ENCODE results near the gene OR12D3. TPM values are rescaled to one million over a fixed set of nuclear protein-coding genes. Genes with fewer than 3 reads are reported as not detected.

The OR12D3 gene
- total and polyA plus RNA-seq, 2 donors (not counting 3 experiments of a cell fraction or from before 2014, with no cell fraction given): not detected

- ChIA-PET POLR2A (no interaction called here), CTCF (no interaction called here)
- dilution Hi-C loops (cut with MboI; ENCODE audit: extremely low pct_ligation_motif_present, low sequenced_read_pairs): no loop called here
- BruUV-seq (replicated peaks): no TSS peak
- H3K36me3 ChIP-seq (ENCODE audit: control insufficient read depth in 2 of 2, extremely low read depth in 1 of 2, insufficient read depth in 2 of 2, low read length in 2 of 2): no peaks in the 10 kb centered on the region
- no peaks in the 10 kb centered on the region for H4K20me1 ChIP-seq (replicated peaks; ENCODE audit: control insufficient read depth, extremely low read depth, insufficient read depth, low read length)
- TF ChIP-seq JUN (IDR thresholded peaks at IDR 0.05; ENCODE audit: borderline replicate concordance, insufficient read depth, insufficient read length, low read depth) (no peak), EZH2 (IDR thresholded peaks at IDR 0.05; ENCODE audit: borderline replicate concordance, low read depth, low read length, severe bottlenecking) (no peak), POLR2A (IDR thresholded peaks at IDR 0.05; ENCODE audit: low read depth, low read length) (no peak), FOS (IDR thresholded peaks at IDR 0.05; ENCODE audit: borderline replicate concordance, insufficient read depth, low read length) (no peak)
- TF ChIP-seq, protein P1, sequence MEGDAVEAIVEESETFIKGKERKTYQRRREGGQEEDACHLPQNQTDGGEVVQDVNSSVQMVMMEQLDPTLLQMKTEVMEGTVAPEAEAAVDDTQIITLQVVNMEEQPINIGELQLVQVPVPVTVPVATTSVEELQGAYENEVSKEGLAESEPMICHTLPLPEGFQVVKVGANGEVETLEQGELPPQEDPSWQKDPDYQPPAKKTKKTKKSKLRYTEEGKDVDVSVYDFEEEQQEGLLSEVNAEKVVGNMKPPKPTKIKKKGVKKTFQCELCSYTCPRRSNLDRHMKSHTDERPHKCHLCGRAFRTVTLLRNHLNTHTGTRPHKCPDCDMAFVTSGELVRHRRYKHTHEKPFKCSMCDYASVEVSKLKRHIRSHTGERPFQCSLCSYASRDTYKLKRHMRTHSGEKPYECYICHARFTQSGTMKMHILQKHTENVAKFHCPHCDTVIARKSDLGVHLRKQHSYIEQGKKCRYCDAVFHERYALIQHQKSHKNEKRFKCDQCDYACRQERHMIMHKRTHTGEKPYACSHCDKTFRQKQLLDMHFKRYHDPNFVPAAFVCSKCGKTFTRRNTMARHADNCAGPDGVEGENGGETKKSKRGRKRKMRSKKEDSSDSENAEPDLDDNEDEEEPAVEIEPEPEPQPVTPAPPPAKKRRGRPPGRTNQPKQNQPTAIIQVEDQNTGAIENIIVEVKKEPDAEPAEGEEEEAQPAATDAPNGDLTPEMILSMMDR (IDR thresholded peaks at IDR 0.05; ENCODE audit: extremely low read depth in 1 of 2, insufficient read depth in 1 of 2, low read depth in 1 of 2, low read length in 2 of 2): no peak
- H2AFZ ChIP-seq (ENCODE audit: low read depth, low read length): no peak within 1 kb of the TSS
- no peak within 1 kb of the TSS for H3K9ac ChIP-seq (replicated peaks; ENCODE audit: extremely low read depth, insufficient read depth, low read length)
- intact Hi-C loops (cut with micrococcal nuclease): no loop called here
- no peaks in the 10 kb centered on the region for H3K9me1 ChIP-seq (replicated peaks; ENCODE audit: control insufficient read depth, extremely low read depth, insufficient read depth, low read length)
- FAIRE-seq (no peak), DNase-seq (ENCODE audit: low read depth, low spot score) (no peak)
- no peak within 1 kb of the TSS for H3K27ac ChIP-seq (ENCODE audit: insufficient read depth, low read depth, low read length)
- H3K4me3 ChIP-seq (replicated peaks in 1 of 3; ENCODE audit: insufficient read depth in 1 of 3, low read depth in 1 of 3, low read length in 3 of 3): no peak within 1 kb of the TSS
- no peaks in the 10 kb centered on the region for H3K27me3 ChIP-seq (ENCODE audit: control insufficient read depth in 2 of 2, insufficient read depth in 2 of 2, low read length in 2 of 2)
- no peaks in the 10 kb centered on the region for H3K4me1 ChIP-seq (ENCODE audit: control insufficient read depth, extremely low read depth, insufficient read depth, low read length)
- no peak within 1 kb of the TSS for H3K4me2 ChIP-seq (ENCODE audit: insufficient read depth, low read length)
- H3K79me2 ChIP-seq (ENCODE audit: control insufficient read depth, insufficient read depth, low read length): no peaks in the 10 kb centered on the region
- H3K9me3 ChIP-seq (replicated peaks; ENCODE audit: control insufficient read depth, insufficient read depth, low read length): no peaks in the 10 kb centered on the region
Observed at GRCh38 chr6:29395331-29395730, 20.2 kb upstream of the OR12D3 start, which contains the start of gene OR12D2. OR12D2 (plus strand) TSS chr6:29395631; CDS start chr6:29396700, 1,069 bp downstream.

DNA sequence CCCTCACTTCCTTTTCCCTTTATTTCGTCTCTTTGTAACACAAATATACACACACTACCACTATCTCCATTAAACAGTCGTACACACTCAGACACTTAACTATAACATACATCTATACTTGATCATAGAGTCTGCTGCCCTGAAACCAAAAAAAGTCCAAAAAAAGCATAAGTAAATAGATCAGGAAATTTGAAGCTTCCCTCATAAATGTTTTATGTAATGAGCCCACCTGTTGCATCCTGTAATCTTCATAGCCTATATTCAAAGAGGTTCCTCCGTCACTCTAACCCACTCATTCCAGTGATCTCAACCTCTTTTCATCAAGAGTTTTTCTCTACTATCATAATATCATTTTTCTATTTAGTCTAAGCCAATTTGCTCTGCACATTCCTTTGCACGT, 13.4 kb upstream of the OR12D3 start:
- H3K4me1 ChIP-seq (ENCODE audit: control insufficient read depth, extremely low read depth, insufficient read depth, low read length): no peaks in the 10 kb centered on the region
- H3K79me2 ChIP-seq (ENCODE audit: control insufficient read depth, insufficient read depth, low read length): no peaks in the 10 kb centered on the region
- no TSS peak for BruUV-seq (replicated peaks)
- H3K4me3 ChIP-seq (replicated peaks in 1 of 3; ENCODE audit: insufficient read depth in 1 of 3, low read depth in 1 of 3, low read length in 3 of 3): no peak overlapping the region
- ChIA-PET POLR2A (no interaction called here), CTCF (no interaction called here)
- H3K27me3 ChIP-seq (ENCODE audit: control insufficient read depth in 2 of 2, insufficient read depth in 2 of 2, low read length in 2 of 2): no peaks in the 10 kb centered on the region
- TF ChIP-seq MAX (IDR thresholded peaks at IDR 0.05; ENCODE audit: insufficient read depth, insufficient read length) (no peak), FOS (IDR thresholded peaks at IDR 0.05; ENCODE audit: borderline replicate concordance, insufficient read depth, low read length) (no peak), JUN (IDR thresholded peaks at IDR 0.05; ENCODE audit: borderline replicate concordance, insufficient read depth, insufficient read length, low read depth) (no peak), POLR2A (IDR thresholded peaks at IDR 0.05; ENCODE audit: low read depth, low read length) (no peak), EZH2 (IDR thresholded peaks at IDR 0.05; ENCODE audit: borderline replicate concordance, low read depth, low read length, severe bottlenecking) (no peak), MYC (IDR thresholded peaks at IDR 0.05; ENCODE audit: low read depth, low read length) (no peak), GATA2 (IDR thresholded peaks at IDR 0.05; ENCODE audit: insufficient read depth, insufficient read length, low read depth, low read length) (no peak), POLR2AphosphoS5 (IDR thresholded peaks at IDR 0.05; ENCODE audit: insufficient read depth, low read depth, low read length) (no peak)
- TF ChIP-seq, protein P1 (IDR thresholded peaks at IDR 0.05; ENCODE audit: extremely low read depth in 1 of 2, insufficient read depth in 1 of 2, low read depth in 1 of 2, low read length in 2 of 2): no peak
- DNase-seq (ENCODE audit: low read depth, low spot score) (no peak), FAIRE-seq (no peak)
- H2AFZ ChIP-seq (ENCODE audit: low read depth, low read length): no peak overlapping the region
- no peaks in the 10 kb centered on the region for H4K20me1 ChIP-seq (replicated peaks; ENCODE audit: control insufficient read depth, extremely low read depth, insufficient read depth, low read length)
- H3K36me3 ChIP-seq (ENCODE audit: control insufficient read depth in 2 of 2, extremely low read depth in 1 of 2, insufficient read depth in 2 of 2, low read length in 2 of 2): no peaks in the 10 kb centered on the region
- intact Hi-C loops (cut with micrococcal nuclease) (no loop called here), dilution Hi-C loops (cut with MboI; ENCODE audit: extremely low pct_ligation_motif_present, low sequenced_read_pairs) (no loop called here)
- no peak overlapping the region for H3K27ac ChIP-seq (ENCODE audit: insufficient read depth, low read depth, low read length)
- H3K4me2 ChIP-seq (ENCODE audit: insufficient read depth, low read length): no peak overlapping the region
- no peaks in the 10 kb centered on the region for H3K9me1 ChIP-seq (replicated peaks; ENCODE audit: control insufficient read depth, extremely low read depth, insufficient read depth, low read length)
- H3K9me3 ChIP-seq (replicated peaks; ENCODE audit: control insufficient read depth, insufficient read depth, low read length): no peaks in the 10 kb centered on the region
- H3K9ac ChIP-seq (replicated peaks; ENCODE audit: extremely low read depth, insufficient read depth, low read length): no peak overlapping the region

Data from endothelial cell of umbilical vein (primary cell).